Small intestine (tissue), 7 donors: ENCODE data around the gene CROCC. TPM values are rescaled to one million over a fixed set of nuclear protein-coding genes. Genes with fewer than 3 reads are reported as not detected.
A peak's percentile ranks its signal among the peaks of the same experiment; 100 is the strongest.
"Not testable (repeated sequence)": the region's sequence is repeated elsewhere in the genome, so short reads cannot be mapped to it uniquely, and the experiment has no call there.

Source experiments
- DNase-seq, 2 donors: peaks; one replicate each; pipeline versions ENCODE4 v3.0.0 to v3.0.0-alpha.2; 2013
- FAIRE-seq: peaks from 2 replicates; lab custom pipeline; 2012; peaks lifted over from hg19 to GRCh38; lab: Jason Lieb, UNC
- H3K27ac ChIP-seq, 3 donors: one replicate each; pipeline ENCODE4 v1.5.1; 2013; ENCODE audit warnings: low read length in 2 of 3, mild to moderate bottlenecking in 2 of 3, control low read depth in 1 of 3, inconsistent platforms in 1 of 3, low read depth in 1 of 3, moderate library complexity in 1 of 3
- H3K27me3 ChIP-seq, 3 donors: one replicate each; pipeline ENCODE4 v1.6.1; 2013; ENCODE audit warnings: low read length in 3 of 3, inconsistent platforms in 1 of 3; ENCODE audit not compliant: control insufficient read depth in 3 of 3, insufficient read depth in 3 of 3
- H3K36me3 ChIP-seq, 3 donors: one replicate each; pipeline ENCODE4 v1.6.1; 2013; ENCODE audit warnings: low read length in 3 of 3, inconsistent platforms in 1 of 3, low read depth in 1 of 3, mild to moderate bottlenecking in 1 of 3, moderate library complexity in 1 of 3; ENCODE audit not compliant: control insufficient read depth in 3 of 3, insufficient read depth in 2 of 3
- H3K4me1 ChIP-seq, 3 donors: one replicate each; pipeline ENCODE4 v1.6.1; 2013; ENCODE audit warnings: low read length in 2 of 3, inconsistent platforms in 1 of 3, low read depth in 1 of 3, mild to moderate bottlenecking in 1 of 3, moderate library complexity in 1 of 3; ENCODE audit not compliant: control insufficient read depth in 3 of 3, insufficient read depth in 2 of 3
- H3K4me3 ChIP-seq, 3 donors: one replicate each; pipeline ENCODE4 v1.5.1; 2013; ENCODE audit warnings: low read length in 3 of 3, control low read depth in 1 of 3, inconsistent platforms in 1 of 3, low read depth in 1 of 3, mild to moderate bottlenecking in 1 of 3, moderate library complexity in 1 of 3
- H3K9me3 ChIP-seq, 2 donors: one replicate each; pipeline ENCODE4 v1.6.1; 2013; ENCODE audit warnings: low read depth in 1 of 2, low read length in 1 of 2; ENCODE audit not compliant: control insufficient read depth in 2 of 2, insufficient read depth in 1 of 2
- WGBS, 3 donors: extraction: QIAGEN DNeasy Blood & Tissue Kit; methylation state at CpG; one replicate each; pipeline ENCODE4 v1.1.7; 2013; 5-methylcytosine and 5-hydroxymethylcytosine counted together
- polyA plus RNA-seq, 4 donors: library from polyadenylated mRNA; stranded (reverse) in 3 of 4; unstranded in 1 of 4; fragments of 200-250 nt in 3 of 4; fragments of 120-200 nt in 1 of 4; gene quantifications; one replicate each; pipeline versions ENCODE4 v1.2.1 to v1.2.3, GENCODE V29; 2013
- donor health status: healthy with polysubstance abuse.
- donor health status: control.
- donor health status: control.
- donor health status: Bipolar disorder and iron deficiency.
- donor health status: healthy.

The CROCC gene
- polyA plus RNA-seq, 4 donors: 2.7 to 19.6 (median 10.2) TPM

DNA sequence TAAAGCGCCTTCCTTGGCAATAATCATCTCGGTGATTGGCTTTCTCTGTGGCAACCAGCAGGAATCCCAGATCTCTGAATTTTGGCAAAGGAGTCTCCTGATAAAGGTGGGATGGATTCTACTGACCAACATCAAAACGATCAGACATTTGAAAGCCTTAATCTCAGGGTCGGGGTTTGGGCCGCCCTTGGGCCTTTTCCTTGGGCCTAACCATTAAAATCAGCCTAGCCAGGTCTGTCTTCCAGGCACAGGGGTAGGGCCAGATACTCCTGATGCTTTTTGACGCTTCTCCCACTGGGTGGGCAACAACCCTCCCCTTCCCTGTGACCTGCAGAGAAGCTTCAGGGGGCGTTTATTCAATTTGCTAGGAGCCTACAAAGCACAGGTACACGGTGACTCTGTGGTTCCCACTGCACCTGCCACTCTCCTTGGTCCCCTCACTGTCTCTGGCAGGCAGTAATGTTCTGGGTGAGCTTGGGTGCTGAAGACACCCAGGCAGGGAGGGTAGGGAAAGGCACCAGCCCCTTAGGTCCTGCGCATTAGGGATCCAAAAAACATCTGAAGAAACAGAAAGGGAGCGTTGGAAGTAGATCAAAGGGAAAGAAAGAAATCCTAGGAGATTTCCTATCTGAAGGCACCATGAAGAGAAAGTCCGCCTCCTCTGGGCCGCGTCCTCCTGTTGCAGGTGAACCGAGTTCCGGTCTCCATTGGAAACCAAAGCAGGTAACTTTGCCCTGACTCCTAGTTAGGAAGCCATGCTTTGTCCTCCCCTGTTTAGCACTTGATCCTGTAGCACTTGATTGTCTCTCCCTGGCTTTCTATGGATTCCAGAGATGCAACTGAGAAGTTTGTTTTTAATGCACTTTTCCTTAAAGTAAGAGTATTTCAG, 13.6 kb upstream of the CROCC start:
- no peak for FAIRE-seq
- no peak overlapping the region for H3K4me3 ChIP-seq
- H3K27me3 ChIP-seq: no peaks in the 10 kb centered on the region
- H3K4me1 ChIP-seq: peaks cover 0 to 14% (median 0%) of the 10 kb centered on the region in 3 donors
- peaks cover 0 to 13% of the 10 kb centered on the region in 2 donors for H3K9me3 ChIP-seq
- no peak for DNase-seq
- H3K36me3 ChIP-seq: no peaks in the 10 kb centered on the region
- WGBS, 3 donors: 85 to 89% (median 88%) methylated on average over 15 of the region's 15 CpGs
- no peak overlapping the region for H3K27ac ChIP-seq

DNA sequence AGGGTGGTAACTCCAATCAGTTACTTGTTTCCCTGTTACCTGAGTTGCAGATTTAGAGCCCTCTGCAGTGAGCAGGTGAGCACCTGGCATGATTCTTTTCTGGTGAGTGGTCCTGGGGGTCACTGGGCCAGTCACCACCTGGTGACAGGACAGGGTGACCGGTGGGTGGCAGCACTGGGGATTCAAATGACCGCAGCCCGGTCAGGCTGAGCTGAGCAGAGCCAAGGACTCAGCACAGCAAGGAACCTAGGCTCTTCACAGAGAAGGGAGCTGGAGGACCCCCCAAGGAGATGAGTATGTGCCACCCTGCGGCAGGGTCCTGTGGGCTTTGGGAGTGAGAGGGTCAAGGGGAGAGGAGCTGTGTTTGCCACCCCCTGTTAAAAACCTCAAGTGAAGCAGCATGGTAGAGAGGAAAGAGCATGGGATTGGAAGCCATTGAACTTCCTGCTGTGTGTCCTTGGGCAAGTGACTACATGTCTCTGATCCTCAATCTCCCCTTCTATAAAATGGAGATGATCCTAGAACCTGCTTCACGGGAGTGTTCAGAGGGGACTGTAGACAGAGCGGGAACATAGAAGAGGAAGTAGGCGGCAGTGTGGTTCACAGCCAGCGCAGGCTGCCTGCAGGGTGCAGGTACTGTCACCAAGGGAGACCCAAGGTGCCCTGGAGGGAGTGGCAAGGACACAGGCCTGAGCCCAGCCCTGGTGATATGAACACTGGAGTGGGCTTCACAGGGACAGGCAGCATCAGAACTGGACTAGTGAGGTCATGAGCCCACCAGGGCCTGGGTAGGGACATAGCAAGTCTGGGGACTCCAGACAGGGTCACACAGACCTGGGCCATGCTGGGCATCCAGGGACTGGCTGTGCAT, 9.6 kb upstream of the CROCC start:
- H3K4me1 ChIP-seq, H3K27me3 ChIP-seq, H3K4me3 ChIP-seq, DNase-seq, H3K27ac ChIP-seq, H3K36me3 ChIP-seq, H3K9me3 ChIP-seq, FAIRE-seq: not testable (repeated sequence)
- 80 to 89% (median 81%) methylated on average over 8 of the region's 8 CpGs for WGBS, 3 donors

DNA sequence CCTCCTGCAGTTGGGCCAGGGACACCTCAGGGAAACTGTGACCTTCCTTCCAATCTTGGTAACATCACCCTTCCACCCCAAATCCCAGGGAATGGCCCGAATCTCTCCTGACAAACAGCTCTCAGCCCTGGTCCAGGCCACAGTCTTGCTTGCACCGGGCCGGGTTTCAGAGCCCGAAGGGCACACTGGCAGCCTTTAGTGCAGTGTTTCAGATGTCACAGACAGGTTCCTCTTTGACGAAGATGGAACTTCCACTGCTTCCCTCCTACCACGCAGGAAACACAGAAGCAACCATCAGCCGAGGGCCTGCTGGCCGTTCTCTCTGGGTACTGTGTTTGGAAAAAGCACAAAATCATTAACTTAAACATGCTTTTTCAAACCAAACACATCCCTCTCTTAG, 9.0 kb upstream of the CROCC start:
- DNase-seq, H3K4me3 ChIP-seq, FAIRE-seq, H3K9me3 ChIP-seq, H3K27ac ChIP-seq, H3K4me1 ChIP-seq, H3K36me3 ChIP-seq, H3K27me3 ChIP-seq: not testable (repeated sequence)
- 72 to 78% (median 73%) methylated on average over 8 of the region's 8 CpGs for WGBS, 3 donors

DNA sequence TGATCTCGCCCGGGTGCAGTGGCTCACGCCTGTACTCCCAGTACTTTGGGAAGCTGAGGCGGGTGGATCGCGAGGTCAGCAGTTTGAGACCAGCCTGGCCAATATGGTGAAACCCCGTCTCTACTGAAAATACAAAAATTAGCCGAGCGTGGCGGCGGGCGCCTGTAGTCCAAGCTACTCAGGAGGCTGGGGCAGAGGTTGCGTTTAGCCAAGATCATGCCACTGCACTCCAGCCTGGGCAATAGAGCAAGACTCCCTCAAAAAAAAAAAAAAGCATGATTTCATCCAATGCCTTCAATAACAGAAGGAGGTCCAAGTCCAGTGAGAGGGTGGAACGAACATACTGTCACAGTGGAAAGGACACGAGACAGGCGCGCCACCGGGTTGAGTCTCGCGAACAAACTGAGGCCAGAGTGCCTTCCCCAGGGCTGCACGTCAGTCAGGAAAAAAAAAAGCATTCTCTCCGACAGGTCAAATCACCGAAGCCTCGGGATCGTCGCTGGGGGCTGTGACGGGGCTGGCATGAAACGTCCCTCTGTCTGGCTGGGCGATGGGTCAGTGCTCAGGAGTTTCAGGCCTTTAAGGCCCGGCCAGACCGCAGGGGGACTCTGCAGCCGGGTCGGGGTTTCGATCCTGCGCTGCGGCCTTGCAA, 8.4 kb upstream of the CROCC start:
- H3K36me3 ChIP-seq: no peaks in the 10 kb centered on the region
- peaks cover 0 to 8% (median 0%) of the 10 kb centered on the region in 3 donors for H3K4me1 ChIP-seq
- H3K27ac ChIP-seq: peak overlapping the region; percentile 36 to 78 (median 39)
- no peaks in the 10 kb centered on the region for H3K27me3 ChIP-seq
- H3K4me3 ChIP-seq: peak overlapping the region; percentile 14 to 84 (median 51)
- no peaks in the 10 kb centered on the region for H3K9me3 ChIP-seq
- FAIRE-seq (no peak), DNase-seq (peak in 1 of 2 donors; percentile 70)
- 37 to 42% (median 40%) methylated on average over 36 of the region's 36 CpGs for WGBS, 3 donors

DNA sequence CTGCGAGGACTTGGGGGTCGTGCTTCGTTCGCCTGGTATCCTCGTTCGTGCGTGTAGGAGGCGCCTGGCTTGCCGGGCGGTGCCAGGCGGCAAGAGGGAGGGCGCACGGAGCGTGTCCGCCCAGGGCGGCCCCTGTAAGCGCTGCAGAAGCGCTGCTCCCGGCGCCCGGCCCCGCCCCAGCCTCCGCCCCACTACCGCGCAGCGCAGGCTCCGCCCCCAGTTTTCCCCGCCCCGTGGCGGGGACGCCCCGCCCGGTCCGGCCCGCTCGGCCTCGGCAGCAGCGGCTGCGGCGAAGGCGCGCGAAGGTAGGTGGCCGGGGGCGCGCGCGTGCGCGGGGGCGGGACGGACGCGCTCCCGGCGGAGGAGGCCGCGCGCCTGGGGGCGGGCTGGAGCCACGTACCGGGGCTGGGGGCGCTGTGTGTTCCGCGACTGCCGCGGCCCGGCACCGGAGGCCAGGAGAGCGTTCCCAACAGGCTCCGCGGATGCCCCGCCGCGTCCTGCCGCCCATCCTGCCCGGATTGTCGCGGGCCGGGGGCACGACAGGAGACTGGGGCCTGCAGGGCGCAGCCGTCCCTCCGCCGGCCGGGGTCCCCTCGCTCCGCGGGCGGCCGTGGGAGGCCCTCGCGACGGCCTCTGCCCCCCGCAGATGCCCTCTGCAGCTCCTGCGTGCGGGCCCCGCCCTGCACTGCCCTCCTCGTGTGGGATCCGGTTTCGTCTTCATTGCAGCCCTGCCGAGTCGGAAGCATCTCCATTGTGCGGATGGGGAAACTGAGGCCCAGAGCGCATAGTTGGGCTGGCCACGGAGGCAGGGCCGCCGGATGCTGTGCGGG, 7.7 kb upstream of the CROCC start:
- FAIRE-seq (no peak), DNase-seq (peak; percentile 89 to 100)
- Histone ChIP-seq H3K36me3 (no peaks in the 10 kb centered on the region), H3K27me3 (no peaks in the 10 kb centered on the region), H3K27ac (peak overlapping the region; percentile 45 to 78 (median 52)), H3K4me3 (peak overlapping the region; percentile 53 to 84 (median 56)), H3K4me1 (peaks cover 0 to 8% (median 0%) of the 10 kb centered on the region in 3 donors), H3K9me3 (no peaks in the 10 kb centered on the region)
- WGBS, 3 donors: 0 to 1% (median 1%) methylated on average over 73 to 109 of the region's 109 CpGs

DNA sequence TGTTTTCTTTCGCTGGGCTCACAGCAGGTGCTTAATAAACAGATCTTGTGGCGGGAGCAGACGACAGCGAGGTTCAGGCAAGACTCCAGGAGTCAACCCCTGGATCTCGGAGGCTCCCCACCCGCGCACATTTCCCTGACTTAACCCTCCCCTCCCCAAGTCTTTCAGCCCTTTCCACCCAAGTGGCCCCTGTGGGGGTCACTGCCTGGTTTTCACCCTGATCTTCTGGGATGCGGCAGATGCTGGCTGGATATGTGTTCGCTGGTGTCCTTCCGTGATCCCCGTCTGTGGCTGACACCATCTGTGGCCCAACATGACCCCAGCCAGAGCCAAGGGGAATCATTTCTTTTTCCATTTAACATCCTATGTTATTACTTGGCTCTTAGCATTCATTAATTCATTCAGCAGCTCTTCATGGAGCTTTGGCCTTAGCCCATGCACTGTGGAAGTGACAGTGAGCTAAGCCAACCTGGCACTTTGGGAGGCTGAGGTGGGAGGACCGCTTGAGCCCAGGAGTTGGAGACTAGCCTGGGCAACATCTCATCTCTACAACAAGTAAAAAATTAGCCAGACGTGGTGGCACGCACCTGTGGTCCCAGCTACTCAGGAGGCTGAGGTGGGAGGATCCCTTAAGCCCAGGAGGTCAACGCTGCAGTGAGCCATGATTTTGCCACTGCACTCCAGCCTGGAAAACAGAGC, 6.7 kb upstream of the CROCC start:
- H3K4me3 ChIP-seq: peak overlapping the region in 1 of 3 donors; percentile 56
- not testable (repeated sequence) for H3K36me3 ChIP-seq, FAIRE-seq, H3K4me1 ChIP-seq, DNase-seq, H3K27me3 ChIP-seq, H3K9me3 ChIP-seq, H3K27ac ChIP-seq
- 53 to 56% (median 55%) methylated on average over 15 of the region's 15 CpGs for WGBS, 3 donors

DNA sequence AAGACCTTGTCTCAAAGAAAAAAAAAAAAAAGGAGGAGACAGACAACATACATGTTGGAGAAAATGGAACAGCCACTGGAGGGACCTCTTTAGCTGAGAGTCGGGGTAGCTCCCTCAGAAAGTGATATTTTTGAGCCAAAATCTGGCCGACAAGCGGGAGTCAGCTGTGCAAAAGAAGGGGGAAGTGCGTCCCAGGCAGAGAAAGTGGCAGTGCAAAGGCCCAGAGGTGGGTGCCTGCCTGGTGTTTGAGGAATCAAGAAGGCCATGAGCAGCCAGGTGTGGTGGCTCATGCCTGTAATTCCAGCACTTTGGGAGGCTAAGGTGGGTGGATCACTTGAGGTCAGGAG, 6.1 kb upstream of the CROCC start:
- Histone ChIP-seq H3K4me1 (peaks cover 0 to 8% (median 0%) of the 10 kb centered on the region in 3 donors), H3K9me3 (no peaks in the 10 kb centered on the region), H3K27ac (no peak overlapping the region), H3K4me3 (no peak overlapping the region), H3K27me3 (no peaks in the 10 kb centered on the region), H3K36me3 (no peaks in the 10 kb centered on the region)
- DNase-seq: no peak
- FAIRE-seq: no peak
- WGBS, 3 donors: 78 to 87% (median 80%) methylated on average over 4 of the region's 4 CpGs
